ENCODE data around the gene CHEK1. TPM values are rescaled to one million over a fixed set of nuclear protein-coding genes. Genes with fewer than 3 reads are reported as not detected.
A peak's percentile ranks its signal among the peaks of the same experiment; 100 is the strongest.
"Not testable (repeated sequence)": the region's sequence is repeated elsewhere in the genome, so short reads cannot be mapped to it uniquely, and the experiment has no call there.

CHEK1 gene
- 48.3 and 50.9 TPM in 2 replicates for total RNA-seq (2014; rRNA removed; shearing (Covaris generic))

- Histone ChIP-seq H3K4me1 (0 out of 2 replicates have a peak, but pooled peaks cover 3% of the 10 kb centered on the region), H3K27ac (peak within 1 kb of the TSS; percentile 84)
- peak in 1 of 2 experiments; percentile 8 for DNase-seq
These were observed at the start of gene CHEK1 for GRCh38 chr11:125624756-125625213. CHEK1 (plus strand) TSS chr11:125625163; CDS start chr11:125626769, 1,606 bp downstream.

GRCh38 chr11:125577181-125577580 is 47.8 kb upstream of the CHEK1 start:
- H3K4me3 ChIP-seq; H3K27me3 ChIP-seq; H3K9me3 ChIP-seq (replicated peaks); H3K27ac ChIP-seq; DNase-seq; H3K4me1 ChIP-seq: not testable (repeated sequence)
- peaks cover 24% of the 10 kb centered on the region for H3K36me3 ChIP-seq

More at GRCh38 chr11:125624756-125625213, at the start of gene CHEK1:
- Histone ChIP-seq H3K4me3 (peak within 1 kb of the TSS; percentile 63), H3K27me3 (no peaks in the 10 kb centered on the region), H3K9me3 (replicated peaks) (no peaks in the 10 kb centered on the region), H3K36me3 (peaks cover 27% of the 10 kb centered on the region)

GRCh38 chr11:125578783-125579182 is 46.2 kb upstream of the CHEK1 start:
- H3K4me1 ChIP-seq: peaks cover 6% of the 10 kb centered on the region
- no peak for DNase-seq
- H3K9me3 ChIP-seq (replicated peaks): no peaks in the 10 kb centered on the region
- H3K27me3 ChIP-seq: no peaks in the 10 kb centered on the region
- H3K4me3 ChIP-seq: no peak overlapping the region
- H3K27ac ChIP-seq: no peak overlapping the region
- H3K36me3 ChIP-seq: peaks cover 21% of the 10 kb centered on the region

- no peak overlapping the region for H3K4me3 ChIP-seq
- H3K27ac ChIP-seq: no peak overlapping the region
- H3K9me3 ChIP-seq (replicated peaks): no peaks in the 10 kb centered on the region
- DNase-seq: peak; percentile 36 to 76
- no peaks in the 10 kb centered on the region for H3K27me3 ChIP-seq
- peaks cover 24% of the 10 kb centered on the region for H3K36me3 ChIP-seq
- peaks cover 6% of the 10 kb centered on the region for H3K4me1 ChIP-seq
These were observed 45.2 kb upstream of the CHEK1 start for GRCh38 chr11:125579811-125580210.

GRCh38 chr11:125583496-125583895 is 41.5 kb upstream of the CHEK1 start:
- no peak for DNase-seq
- Histone ChIP-seq H3K27ac (no peak overlapping the region), H3K4me1 (peaks cover 6% of the 10 kb centered on the region), H3K27me3 (no peaks in the 10 kb centered on the region), H3K4me3 (no peak overlapping the region), H3K36me3 (peaks cover 22% of the 10 kb centered on the region), H3K9me3 (replicated peaks) (no peaks in the 10 kb centered on the region)

GRCh38 chr11:125585487-125585886 is 39.5 kb upstream of the CHEK1 start:
- Histone ChIP-seq H3K27ac (no peak overlapping the region), H3K36me3 (peaks cover 10% of the 10 kb centered on the region), H3K4me3 (no peak overlapping the region), H3K4me1 (no peaks in the 10 kb centered on the region; the same call in 1 of the 2 replicates), H3K27me3 (no peaks in the 10 kb centered on the region), H3K9me3 (replicated peaks) (no peaks in the 10 kb centered on the region)
- DNase-seq: no peak

- Histone ChIP-seq H3K36me3 (peaks cover 7% of the 10 kb centered on the region; the same call in 1 of the 2 replicates), H3K4me1 (no peaks in the 10 kb centered on the region), H3K9me3 (replicated peaks) (no peaks in the 10 kb centered on the region), H3K27ac (no peak overlapping the region), H3K27me3 (no peaks in the 10 kb centered on the region), H3K4me3 (no peak overlapping the region)
- DNase-seq: no peak
These were observed 38.3 kb upstream of the CHEK1 start for GRCh38 chr11:125586623-125587022.

- no peak for DNase-seq
- Histone ChIP-seq H3K27ac (no peak overlapping the region), H3K27me3 (no peaks in the 10 kb centered on the region), H3K4me3 (no peak overlapping the region), H3K36me3 (peaks cover 3% of the 10 kb centered on the region; the same call in 1 of the 2 replicates), H3K4me1 (no peaks in the 10 kb centered on the region), H3K9me3 (replicated peaks) (no peaks in the 10 kb centered on the region)
These were observed 37.5 kb upstream of the CHEK1 start for GRCh38 chr11:125587480-125587879.

- no peak for DNase-seq
- H3K4me3 ChIP-seq: no peak overlapping the region
- H3K36me3 ChIP-seq: peaks cover 3% of the 10 kb centered on the region; the same call in 1 of the 2 replicates
- H3K27me3 ChIP-seq: no peaks in the 10 kb centered on the region
- no peaks in the 10 kb centered on the region for H3K9me3 ChIP-seq (replicated peaks)
- no peaks in the 10 kb centered on the region for H3K4me1 ChIP-seq
- no peak overlapping the region for H3K27ac ChIP-seq
These were observed 36.5 kb upstream of the CHEK1 start for GRCh38 chr11:125588505-125588904.

- peak overlapping the region; percentile 68 for H3K27ac ChIP-seq
- DNase-seq: peak in 1 of 2 experiments; percentile 19
- H3K4me3 ChIP-seq: peak overlapping the region; percentile 74
- H3K27me3 ChIP-seq: no peaks in the 10 kb centered on the region
- H3K9me3 ChIP-seq (replicated peaks): no peaks in the 10 kb centered on the region
- no peaks in the 10 kb centered on the region for H3K4me1 ChIP-seq
- peaks cover 5% of the 10 kb centered on the region for H3K36me3 ChIP-seq
These were observed 33.2 kb upstream of the CHEK1 start for GRCh38 chr11:125591649-125592304.

GRCh38 chr11:125592305-125593113 is 32.5 kb upstream of the CHEK1 start, which contains the start of gene STT3A:
STT3A (plus strand) TSS chr11:125592852; CDS start chr11:125595916, 3,064 bp downstream.
- Histone ChIP-seq H3K36me3 (peaks cover 7% of the 10 kb centered on the region), H3K27me3 (no peaks in the 10 kb centered on the region), H3K9me3 (replicated peaks) (no peaks in the 10 kb centered on the region), H3K4me1 (no peaks in the 10 kb centered on the region), H3K27ac (peak within 1 kb of the TSS; percentile 68), H3K4me3 (peak within 1 kb of the TSS; percentile 74)
- peak; percentile 96 to 97 for DNase-seq

GRCh38 chr11:125593114-125593820 is 31.7 kb upstream of the CHEK1 start:
- peak; percentile 43 to 55 for DNase-seq
- H3K4me1 ChIP-seq: no peaks in the 10 kb centered on the region
- H3K27ac ChIP-seq: peak overlapping the region; percentile 44; the same call in 1 of the 2 replicates
- peak overlapping the region; percentile 74 for H3K4me3 ChIP-seq
- no peaks in the 10 kb centered on the region for H3K9me3 ChIP-seq (replicated peaks)
- H3K36me3 ChIP-seq: peaks cover 7% of the 10 kb centered on the region
- H3K27me3 ChIP-seq: no peaks in the 10 kb centered on the region

- H3K27ac ChIP-seq: no peak overlapping the region
These were observed 30.0 kb upstream of the CHEK1 start for GRCh38 chr11:125594958-125595357.

GRCh38 chr11:125600663-125601062 is 24.3 kb upstream of the CHEK1 start:
- Histone ChIP-seq H3K9me3 (replicated peaks) (no peaks in the 10 kb centered on the region), H3K27me3 (no peaks in the 10 kb centered on the region), H3K27ac (no peak overlapping the region), H3K36me3 (peaks cover 25% of the 10 kb centered on the region), H3K4me1 (no peaks in the 10 kb centered on the region), H3K4me3 (no peak overlapping the region)
- DNase-seq: no peak

More at GRCh38 chr11:125594958-125595357, 30.0 kb upstream of the CHEK1 start:
- no peaks in the 10 kb centered on the region for H3K27me3 ChIP-seq
- no peak for DNase-seq
- H3K4me1 ChIP-seq: no peaks in the 10 kb centered on the region
- no peak overlapping the region for H3K4me3 ChIP-seq
- no peaks in the 10 kb centered on the region for H3K9me3 ChIP-seq (replicated peaks)
- H3K36me3 ChIP-seq: peaks cover 7% of the 10 kb centered on the region
